MM.1S (cell line): ENCODE data around the gene PUSL1.

Experiments used
- CTCF ChIP-seq: fragments of 300-600 bp; sonication (generic); IDR thresholded peaks from 2 replicates; pipeline ENCODE4 v1.5.1; 2016; ENCODE audit warnings: antibody characterized with exemption, low read length, mixed read lengths
- EZH2phosphoT487 ChIP-seq: fragments of 300-600 bp; sonication (generic); IDR thresholded peaks from 2 replicates; pipeline ENCODE4 v1.6.1; 2018; ENCODE audit warnings: antibody characterized with exemption, low read length

GRCh38 chr1:1306661-1307260 is 1.6 kb upstream of the PUSL1 start:
- TF ChIP-seq CTCF (no peak), EZH2phosphoT487 (no peak)
